Right lobe of liver (tissue), 4 donors: ENCODE measurements around the gene SWI5.

Experiments
- CTCF ChIP-seq, 4 donors: fragments of 200-600 bp in 3 of 4; fragments of 450-650 bp in 1 of 4; IDR thresholded peaks; one replicate each; pipeline versions ENCODE4 v1.5.1 to v1.8.0; 2016 to 2022; ENCODE audit warnings: antibody characterized with exemption in 4 of 4, mild to moderate bottlenecking in 2 of 4
- POLR2A ChIP-seq: fragments of 450-650 bp; IDR thresholded peaks from one replicate; pipeline ENCODE4 v1.6.1; 2017; ENCODE audit warnings: antibody characterized with exemption, mild to moderate bottlenecking
- donor health status: DM: no; HTN: no; CAD: no.
- donor health status: DM: no; HTN: no; CAD: no.
- donor health status: DM: no; HTN: yes; CAD: no.

GRCh38 chr9:128297221-128297773 is 21.2 kb downstream of the SWI5 start:
- no peak for TF ChIP-seq POLR2A
- no peak for TF ChIP-seq CTCF (IDR thresholded peaks at IDR 0.05)
